Endothelial cell of umbilical vein (primary cell): ENCODE data around the gene XIST. TPM values are rescaled to one million over a fixed set of nuclear protein-coding genes. Genes with fewer than 3 reads are reported as not detected.

Experiments used
- BruUV-seq: library from RNA; stranded (reverse); fragments of 400-500 nt; replicated peaks from 2 replicates; lab custom pipeline; 2021; lab: Mats Ljungman, UMichigan
- CTCF ChIA-PET: fragments of 300-600, 350-600 bp; sonication (Branson Sonifier 250); formaldehyde crosslinking; loops from one replicate; lab custom pipeline; 2021; ENCODE audit warnings: antibody characterized with exemption, inconsistent platforms; lab: Charles Lee
- POLR2A ChIA-PET: fragments of 300-600, 350-600 bp; sonication (Branson Sonifier 250); formaldehyde crosslinking; loops from one replicate; lab custom pipeline; 2021; ENCODE audit warnings: antibody characterized with exemption, inconsistent platforms; lab: Charles Lee
- DNase-seq: peaks from one replicate; pipeline ENCODE4 v3.0.0-alpha.2; 2011; ENCODE audit warnings: low read depth, low spot score
- FAIRE-seq: peaks from 2 replicates; lab custom pipeline; 2011; peaks lifted over from hg19 to GRCh38; lab: Jason Lieb, UNC
- H2AFZ ChIP-seq: 2 replicates; pipeline ENCODE4 v1.6.0; 2012; ENCODE audit warnings: low read depth, low read length, control low read depth, inconsistent platforms
- H3K27ac ChIP-seq: 2 replicates; pipeline ENCODE4 v1.5.1; 2011; ENCODE audit warnings: low read depth, mild to moderate bottlenecking, control low read depth, low read length, moderate library complexity; ENCODE audit not compliant: insufficient read depth
- H3K27me3 ChIP-seq, 2 experiments: 2 replicates each; pipeline versions ENCODE4 v1.6.0 to v1.6.1; 2011; ENCODE audit warnings: low read length in 2 of 2, mixed read lengths in 1 of 2; ENCODE audit not compliant: control insufficient read depth in 2 of 2, insufficient read depth in 2 of 2
- H3K36me3 ChIP-seq, 2 experiments: 2 replicates in 1 of 2; 3 replicates in 1 of 2; pipeline ENCODE4 v1.5.1; 2011; ENCODE audit warnings: low read length in 2 of 2, mild to moderate bottlenecking in 1 of 2, moderate library complexity in 1 of 2; ENCODE audit not compliant: control insufficient read depth in 2 of 2, insufficient read depth in 2 of 2; ENCODE audit errors: extremely low read depth in 1 of 2
- H3K4me1 ChIP-seq: 3 replicates; pipeline ENCODE4 v1.5.1; 2011; ENCODE audit warnings: mild to moderate bottlenecking, low read length; ENCODE audit not compliant: control insufficient read depth, insufficient read depth; ENCODE audit errors: extremely low read depth
- H3K4me2 ChIP-seq: 2 replicates; pipeline ENCODE4 v1.6.1; 2011; ENCODE audit warnings: low read length, control low read depth, mixed read lengths; ENCODE audit not compliant: insufficient read depth
- H3K4me3 ChIP-seq, 3 experiments: fragments of 200-600 bp in 1 of 3; sonication (generic), shearing (Covaris generic) in 1 of 3; replicated peaks in 1 of 3; 2 replicates each; pipeline ENCODE4 v1.5.1; 2011 to 2016; ENCODE audit warnings: control low read depth in 3 of 3, low read length in 3 of 3, mild to moderate bottlenecking in 2 of 3, inconsistent platforms in 1 of 3, low read depth in 1 of 3, moderate library complexity in 1 of 3; ENCODE audit not compliant: insufficient read depth in 1 of 3
- H3K79me2 ChIP-seq: 2 replicates; pipeline ENCODE4 v1.6.0; 2012; ENCODE audit warnings: low read length, inconsistent platforms; ENCODE audit not compliant: control insufficient read depth, insufficient read depth
- H3K9ac ChIP-seq: replicated peaks from 2 replicates; pipeline ENCODE3; 2011; ENCODE audit warnings: low read length, control low read depth; ENCODE audit not compliant: insufficient read depth; ENCODE audit errors: extremely low read depth
- H3K9me1 ChIP-seq: replicated peaks from 3 replicates; pipeline ENCODE4 v1.6.0; 2011; ENCODE audit warnings: mild to moderate bottlenecking, low read length; ENCODE audit not compliant: control insufficient read depth, insufficient read depth; ENCODE audit errors: extremely low read depth
- H3K9me3 ChIP-seq: replicated peaks from 2 replicates; pipeline ENCODE4 v1.5.1; 2012; ENCODE audit warnings: low read length, inconsistent platforms; ENCODE audit not compliant: control insufficient read depth, insufficient read depth
- H4K20me1 ChIP-seq: replicated peaks from 2 replicates; pipeline ENCODE3; 2011; ENCODE audit warnings: mild to moderate bottlenecking, low read length; ENCODE audit not compliant: control insufficient read depth, insufficient read depth; ENCODE audit errors: extremely low read depth
- CTCF ChIP-seq, 2 donors: IDR thresholded peaks; 1 replicate in 1 of 2; 2 replicates in 1 of 2; pipeline ENCODE4 v1.5.1; 2011; ENCODE audit warnings: low read length in 2 of 2, mild to moderate bottlenecking in 2 of 2, moderate library complexity in 2 of 2, control low read depth in 1 of 2, inconsistent platforms in 1 of 2, low read depth in 1 of 2; ENCODE audit not compliant: insufficient read depth in 1 of 2; ENCODE audit errors: extremely low read depth in 1 of 2
- EZH2 ChIP-seq: IDR thresholded peaks from 2 replicates; pipeline ENCODE4 v1.6.1; 2012; ENCODE audit warnings: borderline replicate concordance, low read depth, mild to moderate bottlenecking, moderate library complexity, low read length, inconsistent platforms; ENCODE audit not compliant: severe bottlenecking
- FOS ChIP-seq: IDR thresholded peaks from 2 replicates; pipeline ENCODE4 v1.6.1; 2011; ENCODE audit warnings: mild to moderate bottlenecking, low read length, moderate library complexity, borderline replicate concordance; ENCODE audit not compliant: insufficient read depth
- GATA2 ChIP-seq: IDR thresholded peaks from 2 replicates; pipeline ENCODE4 v1.7.0; 2011; ENCODE audit warnings: low read depth, mild to moderate bottlenecking, moderate library complexity, mixed read lengths, low read length; ENCODE audit not compliant: insufficient read length, insufficient read depth
- JUN ChIP-seq: IDR thresholded peaks from 2 replicates; pipeline ENCODE4 v1.6.1; 2011; ENCODE audit warnings: borderline replicate concordance, low read depth; ENCODE audit not compliant: insufficient read length, insufficient read depth
- MAX ChIP-seq: IDR thresholded peaks from 2 replicates; pipeline ENCODE4 v1.6.1; 2011; ENCODE audit not compliant: insufficient read depth, insufficient read length
- MYC ChIP-seq: IDR thresholded peaks from one replicate; pipeline ENCODE4 v1.6.1; 2011; ENCODE audit warnings: mild to moderate bottlenecking, low read depth, low read length
- POLR2A ChIP-seq: IDR thresholded peaks from 2 replicates; pipeline ENCODE4 v1.6.1; 2012; ENCODE audit warnings: low read depth, mild to moderate bottlenecking, control low read depth, low read length
- POLR2AphosphoS5 ChIP-seq: IDR thresholded peaks from 2 replicates; pipeline ENCODE4 v1.6.1; 2012; ENCODE audit warnings: low read depth, mild to moderate bottlenecking, control low read depth, low read length, moderate library complexity; ENCODE audit not compliant: insufficient read depth
- dilution Hi-C: fragments of 300-500 bp; cut with MboI; formaldehyde crosslinking; loops from one replicate; pipeline ENCODE4 v1.15.0; 2019; ENCODE audit warnings: low sequenced_read_pairs; ENCODE audit not compliant: extremely low pct_ligation_motif_present
- intact Hi-C: fragments of 100-400 bp; cut with micrococcal nuclease; formaldehyde crosslinking; loops from one replicate; pipeline ENCODE4 v1.10.0; 2022
- polyA plus RNA-seq, 4 experiments: library from polyadenylated mRNA; depleted of rRNA in 3 of 4; stranded (reverse) in 3 of 4; unstranded in 1 of 4; fragments of >200 nt; gene quantifications; 2 replicates each; pipeline versions ENCODE4 v1.2.1 to v1.2.3, GENCODE V29; 2011 to 2012; ENCODE audit warnings: missing spikeins in 1 of 4
- total RNA-seq: library from RNA; stranded (reverse); gene quantifications from 2 replicates; pipeline ENCODE4 v1.2.3, GENCODE V29; 2021

The XIST gene
- total and polyA plus RNA-seq, 2 donors (not counting 3 experiments of a cell fraction or from before 2014, with no cell fraction given) = 0.03 to 0.07 TPM

GRCh38 chrX:73831500-73831899 lies 21.0 kb downstream of the XIST start:
- FAIRE-seq (no peak), DNase-seq (no peak)
- no peaks in the 10 kb centered on the region for H3K9me3 ChIP-seq
- no peaks in the 10 kb centered on the region for H3K36me3 ChIP-seq
- CTCF ChIA-PET = no interaction called here
- no peak overlapping the region for H3K27ac ChIP-seq
- no peak overlapping the region for H2AFZ ChIP-seq
- no peaks in the 10 kb centered on the region for H3K27me3 ChIP-seq
- intact Hi-C loops (no loop called here), dilution Hi-C loops (no loop called here)
- H3K4me3 ChIP-seq = no peak overlapping the region
- H4K20me1 ChIP-seq = no peaks in the 10 kb centered on the region
- H3K4me2 ChIP-seq = no peak overlapping the region
- no TSS peak for BruUV-seq
- H3K9ac ChIP-seq = no peak overlapping the region
- TF ChIP-seq POLR2AphosphoS5 (no peak), FOS (no peak), EZH2 (no peak), GATA2 (no peak), MAX (no peak), POLR2A (no peak), JUN (no peak), CTCF (IDR thresholded peaks at IDR 0.05; ENCODE audit: extremely low read depth in 1 of 2, insufficient read depth in 1 of 2, low read depth in 1 of 2, low read length in 2 of 2) (no peak), MYC (no peak)
- no peaks in the 10 kb centered on the region for H3K4me1 ChIP-seq
- POLR2A ChIA-PET = no interaction called here
- no peaks in the 10 kb centered on the region for H3K79me2 ChIP-seq
- no peaks in the 10 kb centered on the region for H3K9me1 ChIP-seq
